ENCODE data around the gene GPSM1. TPM values are rescaled to one million over a fixed set of nuclear protein-coding genes. Genes with fewer than 3 reads are reported as not detected.

Gene GPSM1
- total RNA-seq, 1 donor from 2014 or later: 69.0 TPM

DNA sequence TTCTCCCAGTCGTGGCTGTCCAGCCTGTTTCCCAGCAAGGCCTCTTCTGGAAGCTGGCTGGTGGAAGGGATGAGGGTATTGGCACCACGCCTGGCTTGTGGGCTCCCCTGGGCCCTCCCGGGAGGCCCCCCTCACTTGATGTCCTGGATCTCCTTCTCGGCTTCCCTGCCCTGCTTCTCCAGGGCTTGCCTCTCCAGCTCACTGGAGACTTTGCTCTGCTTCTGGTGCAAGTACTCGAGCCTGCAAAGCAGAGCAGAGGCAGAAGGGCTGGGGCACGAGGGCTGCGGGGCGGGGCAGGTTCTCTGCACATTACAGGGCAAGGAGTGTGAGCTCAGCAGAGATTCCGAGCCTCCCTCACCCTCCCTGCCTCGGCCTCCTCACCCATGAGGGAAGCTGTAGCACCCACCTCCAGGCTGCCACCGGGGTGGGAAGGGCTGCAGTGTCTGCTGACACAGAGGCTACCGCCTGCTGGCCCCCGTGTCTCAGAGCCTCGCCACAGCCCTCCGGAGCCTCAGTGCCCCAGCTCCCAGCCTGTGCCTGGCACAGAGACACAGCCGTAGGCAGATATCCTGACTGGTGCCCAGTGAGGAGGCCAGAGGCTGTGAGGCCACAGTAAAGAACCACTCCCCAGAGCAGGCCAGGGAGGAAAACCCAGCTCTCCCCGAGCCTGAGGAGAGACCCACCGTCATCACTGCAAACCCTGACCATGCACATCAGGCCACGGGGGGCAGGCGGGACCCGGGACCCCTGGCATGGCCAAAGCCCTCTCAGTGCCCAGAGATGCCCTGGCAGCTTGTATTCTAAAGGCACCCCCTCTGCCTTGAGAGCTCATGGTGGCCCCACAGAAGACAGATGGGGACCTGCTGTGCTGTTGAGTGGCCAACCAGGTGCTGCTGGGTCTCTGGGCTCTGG lies 65.5 kb downstream of the GPSM1 start:
- TF ChIP-seq, protein P1, sequence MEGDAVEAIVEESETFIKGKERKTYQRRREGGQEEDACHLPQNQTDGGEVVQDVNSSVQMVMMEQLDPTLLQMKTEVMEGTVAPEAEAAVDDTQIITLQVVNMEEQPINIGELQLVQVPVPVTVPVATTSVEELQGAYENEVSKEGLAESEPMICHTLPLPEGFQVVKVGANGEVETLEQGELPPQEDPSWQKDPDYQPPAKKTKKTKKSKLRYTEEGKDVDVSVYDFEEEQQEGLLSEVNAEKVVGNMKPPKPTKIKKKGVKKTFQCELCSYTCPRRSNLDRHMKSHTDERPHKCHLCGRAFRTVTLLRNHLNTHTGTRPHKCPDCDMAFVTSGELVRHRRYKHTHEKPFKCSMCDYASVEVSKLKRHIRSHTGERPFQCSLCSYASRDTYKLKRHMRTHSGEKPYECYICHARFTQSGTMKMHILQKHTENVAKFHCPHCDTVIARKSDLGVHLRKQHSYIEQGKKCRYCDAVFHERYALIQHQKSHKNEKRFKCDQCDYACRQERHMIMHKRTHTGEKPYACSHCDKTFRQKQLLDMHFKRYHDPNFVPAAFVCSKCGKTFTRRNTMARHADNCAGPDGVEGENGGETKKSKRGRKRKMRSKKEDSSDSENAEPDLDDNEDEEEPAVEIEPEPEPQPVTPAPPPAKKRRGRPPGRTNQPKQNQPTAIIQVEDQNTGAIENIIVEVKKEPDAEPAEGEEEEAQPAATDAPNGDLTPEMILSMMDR (IDR thresholded peaks at IDR 0.05; ENCODE audit: borderline replicate concordance): no peak
- DNase-seq: no peak
- intact Hi-C loops (cut with micrococcal nuclease): no loop called here

DNA sequence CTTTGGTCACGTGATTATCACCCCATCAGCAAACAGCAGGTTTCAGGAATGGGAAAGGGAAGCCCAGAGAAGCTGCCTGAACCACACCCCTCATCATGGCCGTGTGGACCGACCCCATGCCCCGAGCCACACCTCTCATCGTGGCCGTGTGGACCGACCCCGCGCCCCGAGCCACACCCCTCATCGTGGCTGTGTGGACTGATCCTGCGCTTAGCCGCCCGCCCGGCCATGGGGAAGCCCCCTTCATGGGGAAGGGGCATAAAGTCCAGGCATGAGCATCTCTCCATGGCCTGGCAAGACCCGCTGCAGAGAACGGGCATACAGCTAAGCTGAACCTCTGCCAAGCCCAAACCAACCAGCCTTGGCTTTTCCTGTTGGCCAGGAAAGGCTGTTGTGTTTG lies 66.2 kb downstream of the GPSM1 start:
- intact Hi-C loops (cut with micrococcal nuclease): no loop called here

More for the DNA sequence above, 65.5 kb downstream of the GPSM1 start:
- no peaks in the 10 kb centered on the region for H3K9me3 ChIP-seq (replicated peaks)
- no peaks in the 10 kb centered on the region for H3K4me1 ChIP-seq
- H3K27me3 ChIP-seq (ENCODE audit: low read depth): no peaks in the 10 kb centered on the region
- peaks cover 92% of the 10 kb centered on the region for H3K36me3 ChIP-seq
- no peak overlapping the region for H3K4me3 ChIP-seq
- no peak overlapping the region for H3K27ac ChIP-seq (replicated peaks)

DNA sequence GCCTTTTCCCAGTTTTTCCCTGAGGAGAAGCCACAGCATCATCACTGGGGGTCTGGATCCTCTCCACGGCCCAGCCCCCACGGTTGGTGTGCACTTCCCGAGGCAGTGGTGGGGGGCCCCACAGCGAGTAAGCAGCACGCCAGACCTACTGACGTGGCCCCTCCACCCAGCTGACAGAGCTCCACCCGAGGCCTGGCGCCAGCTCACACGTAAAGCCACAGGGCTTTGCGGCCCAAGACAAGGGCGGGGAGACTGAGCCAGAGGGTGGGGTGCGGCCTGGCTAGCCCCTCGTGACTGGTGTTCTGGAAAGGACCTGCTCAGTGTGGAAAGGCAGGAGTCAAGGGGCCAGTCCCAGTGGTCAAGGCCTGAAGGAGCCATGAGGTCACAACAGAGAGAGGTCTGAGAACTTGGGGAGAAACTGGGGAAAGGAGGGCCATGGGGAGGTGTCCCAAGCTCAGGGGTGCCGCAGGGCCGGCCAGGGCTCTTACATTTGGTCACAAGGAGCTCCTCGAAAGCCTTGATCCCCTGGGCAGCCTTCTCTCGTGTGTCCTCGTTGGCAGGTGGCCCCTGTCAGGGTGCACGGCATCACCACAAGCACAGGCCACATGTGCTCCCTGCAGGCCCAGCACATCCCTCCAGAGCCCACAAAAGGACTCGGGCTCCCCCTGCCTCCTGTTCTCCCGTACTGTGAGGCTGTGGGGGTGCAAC lies 67.1 kb downstream of the GPSM1 start:
- peaks cover 75% of the 10 kb centered on the region for H3K36me3 ChIP-seq
- intact Hi-C loops (cut with micrococcal nuclease): no loop called here
- TF ChIP-seq, protein P1 (IDR thresholded peaks at IDR 0.05; ENCODE audit: borderline replicate concordance): no peak
- H3K27me3 ChIP-seq (ENCODE audit: low read depth): no peaks in the 10 kb centered on the region
- H3K27ac ChIP-seq (replicated peaks): no peak overlapping the region
- no peaks in the 10 kb centered on the region for H3K9me3 ChIP-seq (replicated peaks)
- no peak overlapping the region for H3K4me3 ChIP-seq
- H3K4me1 ChIP-seq: peaks cover 14% of the 10 kb centered on the region
- no peak for DNase-seq

More for the DNA sequence above, 66.2 kb downstream of the GPSM1 start:
- Histone ChIP-seq H3K27me3 (ENCODE audit: low read depth) (no peaks in the 10 kb centered on the region), H3K4me1 (peaks cover 5% of the 10 kb centered on the region), H3K4me3 (no peak overlapping the region), H3K27ac (replicated peaks) (no peak overlapping the region), H3K36me3 (peaks cover 85% of the 10 kb centered on the region), H3K9me3 (replicated peaks) (no peaks in the 10 kb centered on the region)
- TF ChIP-seq, protein P1 (IDR thresholded peaks at IDR 0.05; ENCODE audit: borderline replicate concordance): no peak
- no peak for DNase-seq

DNA sequence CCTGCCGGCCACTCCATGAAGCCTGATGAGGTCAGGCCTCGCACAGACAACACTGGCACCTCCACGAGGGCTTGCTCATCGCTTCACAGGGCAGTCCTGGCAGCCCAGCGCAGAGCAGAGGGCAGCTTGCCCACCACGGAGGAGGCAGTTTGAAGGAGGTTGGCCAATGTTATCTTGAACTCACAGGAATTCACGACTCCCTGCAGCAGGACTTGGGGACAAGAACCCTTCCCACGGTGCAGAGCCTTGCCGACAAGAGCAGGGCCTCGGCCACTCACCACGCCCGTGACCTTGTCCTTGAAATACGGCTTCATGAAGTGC lies 67.6 kb downstream of the GPSM1 start:
- TF ChIP-seq, protein P1 (IDR thresholded peaks at IDR 0.05; ENCODE audit: borderline replicate concordance): no peak
- peaks cover 70% of the 10 kb centered on the region for H3K36me3 ChIP-seq
- no peak for DNase-seq
- intact Hi-C loops (cut with micrococcal nuclease): no loop called here
- H3K4me1 ChIP-seq: peaks cover 19% of the 10 kb centered on the region
- H3K9me3 ChIP-seq (replicated peaks): no peaks in the 10 kb centered on the region
- no peak overlapping the region for H3K27ac ChIP-seq (replicated peaks)
- no peaks in the 10 kb centered on the region for H3K27me3 ChIP-seq (ENCODE audit: low read depth)
- no peak overlapping the region for H3K4me3 ChIP-seq

DNA sequence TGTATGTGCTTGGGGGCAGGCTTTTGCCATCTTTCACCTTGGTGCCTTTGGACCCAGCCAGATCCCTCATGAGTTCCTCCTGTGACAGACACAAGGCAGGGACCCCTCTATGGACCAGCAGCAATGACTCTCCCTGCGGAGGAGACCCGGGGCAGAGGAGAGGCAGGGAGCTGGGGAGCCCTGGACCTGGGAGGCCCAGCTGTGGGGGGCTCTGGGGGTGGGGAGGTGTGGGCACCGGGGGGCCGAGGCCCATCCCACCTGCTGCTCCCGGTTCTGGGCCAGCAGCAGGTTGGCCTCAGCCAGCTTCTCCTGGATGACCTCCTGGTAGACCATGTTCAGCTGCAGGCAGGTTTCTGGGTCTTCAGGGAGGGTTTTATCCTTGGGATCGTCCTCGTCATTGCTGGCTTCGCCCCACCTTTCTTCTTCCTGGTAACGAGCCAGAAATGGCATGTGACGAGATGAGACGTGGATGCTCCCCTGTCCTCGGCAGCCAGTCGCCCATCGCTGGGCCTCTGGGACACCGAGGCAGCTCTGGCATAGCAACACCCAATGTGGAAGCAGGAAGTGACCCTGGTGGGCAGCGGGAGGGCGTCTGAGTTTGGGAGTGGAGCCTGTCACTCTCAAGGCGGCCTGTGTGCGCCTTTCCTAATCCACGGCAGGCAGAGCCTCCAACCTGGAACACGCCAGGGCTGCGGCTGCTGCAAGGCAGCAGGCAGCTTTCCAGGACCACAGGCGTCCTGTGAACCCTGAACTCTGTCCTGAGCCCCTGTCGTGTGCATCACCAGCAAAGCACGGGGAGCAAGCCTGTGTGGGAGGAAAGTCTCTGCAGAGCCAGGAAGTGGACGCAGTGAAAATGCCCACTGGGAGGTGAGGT lies 68.2 kb downstream of the GPSM1 start:
- TF ChIP-seq, protein P1 (IDR thresholded peaks at IDR 0.05; ENCODE audit: borderline replicate concordance): no peak
- Histone ChIP-seq H3K27ac (replicated peaks) (no peak overlapping the region), H3K36me3 (peaks cover 67% of the 10 kb centered on the region), H3K9me3 (replicated peaks) (no peaks in the 10 kb centered on the region), H3K4me1 (peaks cover 24% of the 10 kb centered on the region), H3K27me3 (ENCODE audit: low read depth) (no peaks in the 10 kb centered on the region), H3K4me3 (no peak overlapping the region)
- intact Hi-C loops (cut with micrococcal nuclease): no loop called here
- no peak for DNase-seq

Measured in left ventricle myocardium inferior (tissue), 1 donor.